ENCODE data around the gene PIKFYVE.

Gene PIKFYVE

GRCh38 chr2:208356846-208357574, 91.0 kb downstream of the PIKFYVE start:
- H3K36me3 ChIP-seq = peaks cover 23 to 39% (median 36%) of the 10 kb centered on the region in 3 donors
- no peaks in the 10 kb centered on the region for H3K9me3 ChIP-seq
- H3K4me1 ChIP-seq = peaks cover 0 to 5% (median 0%) of the 10 kb centered on the region in 4 donors
- intact Hi-C loops (cut with DNase I; ENCODE audit: low total_unique reads) = no loop called here
- no peaks in the 10 kb centered on the region for H3K27me3 ChIP-seq
- H3K4me3 ChIP-seq = no peak overlapping the region
- peak overlapping the region; percentile 8 to 24 for H3K27ac ChIP-seq
- DNase-seq = no peak
- no peak for TF ChIP-seq CTCF (IDR thresholded peaks at IDR 0.05)

GRCh38 chr2:208358758-208359631, 92.9 kb downstream of the PIKFYVE start:
- no peak for DNase-seq
- H3K9me3 ChIP-seq = no peaks in the 10 kb centered on the region
- H3K36me3 ChIP-seq = peaks cover 5 to 20% (median 18%) of the 10 kb centered on the region in 3 donors
- H3K27me3 ChIP-seq = no peaks in the 10 kb centered on the region
- H3K4me1 ChIP-seq = peaks cover 0 to 5% (median 0%) of the 10 kb centered on the region in 4 donors
- H3K27ac ChIP-seq = no peak overlapping the region
- no peak overlapping the region for H3K4me3 ChIP-seq
- intact Hi-C loops (cut with DNase I; ENCODE audit: low total_unique reads) = no loop called here
- TF ChIP-seq CTCF (IDR thresholded peaks at IDR 0.05) = no peak

- Histone ChIP-seq H3K27me3 (no peaks in the 10 kb centered on the region), H3K4me3 (peak overlapping the region in 1 of 2 donors; percentile 8), H3K9me3 (no peaks in the 10 kb centered on the region), H3K4me1 (peaks cover 0 to 5% (median 0%) of the 10 kb centered on the region in 4 donors), H3K27ac (no peak overlapping the region), H3K36me3 (peaks cover 0 to 14% (median 12%) of the 10 kb centered on the region in 3 donors)
- intact Hi-C loops (cut with DNase I; ENCODE audit: low total_unique reads) = no loop called here
- no peak for TF ChIP-seq CTCF (IDR thresholded peaks at IDR 0.05)
- DNase-seq = no peak
Measured at GRCh38 chr2:208359632-208359986, 93.6 kb downstream of the PIKFYVE start.

- Histone ChIP-seq H3K36me3 (peaks cover 0 to 7% (median 3%) of the 10 kb centered on the region in 3 donors), H3K4me3 (no peak overlapping the region), H3K9me3 (peaks cover 0 to 6% (median 3%) of the 10 kb centered on the region in 3 donors), H3K27ac (no peak overlapping the region), H3K27me3 (no peaks in the 10 kb centered on the region), H3K4me1 (peaks cover 0 to 5% (median 0%) of the 10 kb centered on the region in 4 donors)
- intact Hi-C loops (cut with DNase I; ENCODE audit: low total_unique reads) = no loop called here
- TF ChIP-seq CTCF (IDR thresholded peaks at IDR 0.05) = no peak
- no peak for DNase-seq
Measured at GRCh38 chr2:208360259-208361076, 94.4 kb downstream of the PIKFYVE start.

GRCh38 chr2:208361077-208361441, 95.0 kb downstream of the PIKFYVE start:
- peaks cover 0 to 7% (median 0%) of the 10 kb centered on the region in 3 donors for H3K36me3 ChIP-seq
- H3K27ac ChIP-seq = no peak overlapping the region
- no peak overlapping the region for H3K4me3 ChIP-seq
- TF ChIP-seq CTCF (IDR thresholded peaks at IDR 0.05) = no peak
- peaks cover 0 to 7% (median 3%) of the 10 kb centered on the region in 3 donors for H3K9me3 ChIP-seq
- no peaks in the 10 kb centered on the region for H3K27me3 ChIP-seq
- intact Hi-C loops (cut with DNase I; ENCODE audit: low total_unique reads) = no loop called here
- DNase-seq = no peak
- H3K4me1 ChIP-seq = peaks cover 0 to 5% (median 0%) of the 10 kb centered on the region in 4 donors
